Natural killer cell (primary cell): Measurements from ENCODE around the gene TLX3. TPM values are rescaled to one million over a fixed set of nuclear protein-coding genes. Genes with fewer than 3 reads are reported as not detected.

Source experiments
- ATAC-seq, 3 donors: fragments of 150-1000 bp in 2 of 3; fragments of 200-7000 bp in 1 of 3; cut with Tn5 transposase; 1 replicate in 1 of 3; 2 replicates in 2 of 3; pipeline ENCODE4 v1.10.0; 2021; ENCODE audit warnings: mild to moderate bottlenecking in 2 of 3, moderate library complexity in 2 of 3
- DNase-seq, 2 donors: peaks; one replicate each; pipeline versions ENCODE4 v3.0.0 to v3.0.0-alpha.2; 2013 to 2021; ENCODE audit warnings: mixed read lengths in 1 of 2
- H3K27ac ChIP-seq: one replicate; pipeline ENCODE4 v1.5.1; 2013; ENCODE audit warnings: mild to moderate bottlenecking, low read length
- H3K27me3 ChIP-seq: one replicate; pipeline ENCODE4 v1.6.1; 2013; ENCODE audit warnings: low read length; ENCODE audit not compliant: control insufficient read depth, insufficient read depth
- H3K36me3 ChIP-seq: one replicate; pipeline ENCODE4 v1.6.1; 2013; ENCODE audit warnings: low read length; ENCODE audit not compliant: control insufficient read depth, insufficient read depth
- H3K4me1 ChIP-seq: one replicate; pipeline ENCODE4 v1.6.1; 2013; ENCODE audit warnings: low read length; ENCODE audit not compliant: control insufficient read depth, insufficient read depth
- H3K4me3 ChIP-seq: one replicate; pipeline ENCODE4 v1.5.1; 2013; ENCODE audit warnings: low read length
- H3K9me3 ChIP-seq: one replicate; pipeline ENCODE4 v1.6.1; 2013; ENCODE audit warnings: low read length; ENCODE audit not compliant: control insufficient read depth, insufficient read depth
- H3K27ac Mint-ChIP-seq, 2 donors: one replicate each; pipeline ENCODE4 v1.8.0; 2022; ENCODE audit warnings: mild to moderate bottlenecking in 2 of 2, mixed read lengths in 2 of 2, moderate library complexity in 1 of 2
- H3K27me3 Mint-ChIP-seq, 2 donors: one replicate each; pipeline ENCODE4 v1.8.0; 2022; ENCODE audit warnings: low read depth in 2 of 2, mixed read lengths in 2 of 2
- H3K36me3 Mint-ChIP-seq: one replicate; pipeline ENCODE4 v1.8.0; 2022; ENCODE audit warnings: mixed read lengths
- H3K4me1 Mint-ChIP-seq, 2 donors: one replicate each; pipeline ENCODE4 v1.8.0; 2022; ENCODE audit warnings: mixed read lengths in 2 of 2
- H3K4me3 Mint-ChIP-seq: one replicate; pipeline ENCODE4 v1.8.0; 2022; ENCODE audit warnings: mild to moderate bottlenecking, moderate library complexity, mixed read lengths
- H3K9me3 Mint-ChIP-seq, 2 donors: one replicate each; pipeline ENCODE4 v1.8.0; 2022; ENCODE audit warnings: mixed read lengths in 2 of 2
- CTCF ChIP-seq: fragments of 200-600 bp; IDR thresholded peaks from one replicate; pipeline ENCODE4 v1.8.0; 2022; ENCODE audit warnings: antibody characterized with exemption
- WGBS: methylation state at CpG from one replicate; pipeline ENCODE4 v1.1.7; 2013; ENCODE audit warnings: missing lambda C conversion rate; ENCODE audit not compliant: insufficient coverage; 5-methylcytosine and 5-hydroxymethylcytosine counted together
- intact Hi-C: fragments of 100-400 bp; cut with micrococcal nuclease; formaldehyde crosslinking; loops from one replicate; pipeline ENCODE4 v1.14.2; 2022
- total RNA-seq, 4 donors: library from RNA; stranded (reverse); fragments of 120-200 nt in 1 of 4; gene quantifications; one replicate each; pipeline versions ENCODE4 v1.2.3 to v1.2.4, GENCODE V29; 2013 to 2022

The TLX3 gene
- total RNA-seq, 3 donors from 2014 or later (not counting 1 experiment from before 2014, with no cell fraction given) = not detected

- peaks cover 3% of the 10 kb centered on the region for H3K4me1 ChIP-seq
- H3K36me3 ChIP-seq = no peaks in the 10 kb centered on the region
- no peaks in the 10 kb centered on the region for H3K9me3 Mint-ChIP-seq
- no peak for DNase-seq
- 88% methylated on average over 4 of the region's 5 CpGs for WGBS
- no peak for TF ChIP-seq CTCF
- intact Hi-C loops = no loop called here
- no peak overlapping the region for H3K4me3 ChIP-seq
- H3K27me3 Mint-ChIP-seq = peaks cover 0 to 4% of the 10 kb centered on the region in 2 donors
- no peaks in the 10 kb centered on the region for H3K9me3 ChIP-seq
- H3K27me3 ChIP-seq = no peaks in the 10 kb centered on the region
- H3K4me1 Mint-ChIP-seq = peaks cover 14 to 15% of the 10 kb centered on the region in 2 donors
- ATAC-seq = no peak
- no peaks in the 10 kb centered on the region for H3K36me3 Mint-ChIP-seq
- H3K27ac Mint-ChIP-seq = no peak overlapping the region
- H3K4me3 Mint-ChIP-seq = no peak overlapping the region
- no peak overlapping the region for H3K27ac ChIP-seq
These were observed 33.1 kb upstream of the TLX3 start for GRCh38 chr5:171275841-171276544.

GRCh38 chr5:171283753-171284152, 25.3 kb upstream of the TLX3 start:
- no peaks in the 10 kb centered on the region for H3K9me3 Mint-ChIP-seq
- H3K27ac Mint-ChIP-seq = no peak overlapping the region
- TF ChIP-seq CTCF = no peak
- H3K36me3 Mint-ChIP-seq = no peaks in the 10 kb centered on the region
- Histone ChIP-seq H3K4me1 (no peaks in the 10 kb centered on the region), H3K4me3 (no peak overlapping the region), H3K36me3 (no peaks in the 10 kb centered on the region), H3K27me3 (no peaks in the 10 kb centered on the region), H3K27ac (no peak overlapping the region), H3K9me3 (no peaks in the 10 kb centered on the region)
- ATAC-seq (no peak), DNase-seq (no peak)
- WGBS = 88% methylated on average over 7 of the region's 7 CpGs
- intact Hi-C loops = no loop called here
- H3K27me3 Mint-ChIP-seq = peaks cover 10 to 29% of the 10 kb centered on the region in 2 donors
- H3K4me1 Mint-ChIP-seq = no peaks in the 10 kb centered on the region
- H3K4me3 Mint-ChIP-seq = no peak overlapping the region

GRCh38 chr5:171285465-171285864, 23.6 kb upstream of the TLX3 start:
- ATAC-seq (no peak), DNase-seq (no peak)
- Mint-ChIP-seq H3K4me1 (no peaks in the 10 kb centered on the region), H3K27me3 (peaks cover 10 to 29% of the 10 kb centered on the region in 2 donors), H3K36me3 (no peaks in the 10 kb centered on the region), H3K27ac (no peak overlapping the region), H3K4me3 (no peak overlapping the region), H3K9me3 (no peaks in the 10 kb centered on the region)
- H3K9me3 ChIP-seq = no peaks in the 10 kb centered on the region
- intact Hi-C loops = no loop called here
- TF ChIP-seq CTCF = no peak
- H3K36me3 ChIP-seq = no peaks in the 10 kb centered on the region
- H3K27me3 ChIP-seq = no peaks in the 10 kb centered on the region
- no peak overlapping the region for H3K27ac ChIP-seq
- H3K4me1 ChIP-seq = no peaks in the 10 kb centered on the region
- H3K4me3 ChIP-seq = no peak overlapping the region
- 72% methylated on average over 2 of the region's 2 CpGs for WGBS

- H3K9me3 Mint-ChIP-seq = no peaks in the 10 kb centered on the region
- H3K4me1 ChIP-seq = no peaks in the 10 kb centered on the region
- H3K4me1 Mint-ChIP-seq = no peaks in the 10 kb centered on the region
- no peaks in the 10 kb centered on the region for H3K9me3 ChIP-seq
- no peak overlapping the region for H3K4me3 Mint-ChIP-seq
- H3K36me3 Mint-ChIP-seq = no peaks in the 10 kb centered on the region
- no peaks in the 10 kb centered on the region for H3K36me3 ChIP-seq
- H3K27ac Mint-ChIP-seq = no peak overlapping the region
- intact Hi-C loops = no loop called here
- no peak overlapping the region for H3K27ac ChIP-seq
- TF ChIP-seq CTCF = no peak
- no peaks in the 10 kb centered on the region for H3K27me3 ChIP-seq
- no peak for ATAC-seq
- DNase-seq = no peak
- peaks cover 12 to 29% of the 10 kb centered on the region in 2 donors for H3K27me3 Mint-ChIP-seq
- H3K4me3 ChIP-seq = no peak overlapping the region
- 89% methylated on average over 2 of the region's 2 CpGs for WGBS
These were observed 21.0 kb upstream of the TLX3 start for GRCh38 chr5:171288066-171288465.
